Measurements from ENCODE around the gene MPLKIP.
"Not testable (repeated sequence)": the region's sequence is repeated elsewhere in the genome, so short reads cannot be mapped to it uniquely, and the experiment has no call there.

The MPLKIP gene

GRCh38 chr7:40134428-40135316, at the start of gene MPLKIP, which contains the start of gene SUGCT:
Gene MPLKIP, minus strand, starts transcription at chr7:40134622. Its CDS starts 55 bp downstream, at chr7:40134567.
Gene SUGCT, plus strand, starts transcription at chr7:40135005.
- peak; percentile 87 for DNase-seq

GRCh38 chr7:40182452-40182851, 48.0 kb upstream of the MPLKIP start:
- DNase-seq, result no peak

GRCh38 chr7:40177071-40177470, 42.6 kb upstream of the MPLKIP start:
- no peak for DNase-seq

GRCh38 chr7:40175725-40176510, 41.5 kb upstream of the MPLKIP start:
- DNase-seq, result no peak

- not testable (repeated sequence) for DNase-seq
These were observed 40.8 kb upstream of the MPLKIP start for GRCh38 chr7:40175256-40175655.

- DNase-seq, result not testable (repeated sequence)
These were observed 38.7 kb upstream of the MPLKIP start for GRCh38 chr7:40173121-40173520.

GRCh38 chr7:40168266-40168665, 33.8 kb upstream of the MPLKIP start:
- not testable (repeated sequence) for DNase-seq

- no peak for DNase-seq
These were observed 32.9 kb upstream of the MPLKIP start for GRCh38 chr7:40167291-40167690.

GRCh38 chr7:40165216-40165615, 30.8 kb upstream of the MPLKIP start:
- DNase-seq, result no peak

- DNase-seq, result no peak
These were observed 28.1 kb upstream of the MPLKIP start for GRCh38 chr7:40162516-40162915.

GRCh38 chr7:40156988-40157387, 22.6 kb upstream of the MPLKIP start:
- DNase-seq, result no peak

- DNase-seq, result no peak
These were observed 17.1 kb upstream of the MPLKIP start for GRCh38 chr7:40151504-40151903.

- no peak for DNase-seq
These were observed 14.2 kb upstream of the MPLKIP start for GRCh38 chr7:40148671-40149070.

- not testable (repeated sequence) for DNase-seq
These were observed 13.8 kb upstream of the MPLKIP start for GRCh38 chr7:40148247-40148580.

GRCh38 chr7:40147371-40148246, 13.2 kb upstream of the MPLKIP start:
- DNase-seq, result no peak

- DNase-seq, result not testable (repeated sequence)
These were observed 11.2 kb upstream of the MPLKIP start for GRCh38 chr7:40145596-40146130.

- not testable (repeated sequence) for DNase-seq
These were observed 7.5 kb upstream of the MPLKIP start for GRCh38 chr7:40141916-40142315.

GRCh38 chr7:40139891-40140290, 5.5 kb upstream of the MPLKIP start:
- not testable (repeated sequence) for DNase-seq

GRCh38 chr7:40138973-40139372, 4.6 kb upstream of the MPLKIP start:
- no peak for DNase-seq

GRCh38 chr7:40137563-40137962, 3.1 kb upstream of the MPLKIP start:
- DNase-seq, result no peak

- DNase-seq, result no peak
These were observed 842 bp upstream of the MPLKIP start for GRCh38 chr7:40135317-40135610.

- DNase-seq, result no peak
These were observed 628 bp downstream of the MPLKIP start for GRCh38 chr7:40133561-40134427.

All from stimulated activated CD4-positive, alpha-beta T cell treated with anti-CD3 and anti-CD28 coated beads, Interleukin-15, amount 100 ng/mL, for 24 hours (primary cell).